NOMO-1 treated with dmso at 0.1 percent for 144 hours (cell line): Measurements from ENCODE around the gene CCDC28A.

Experiments
- DNase-seq: peaks from one replicate; lab custom pipeline; 2025; ENCODE audit not compliant: unreplicated experiment; lab: John Stamatoyannopoulos, UW

CCDC28A gene

DNA sequence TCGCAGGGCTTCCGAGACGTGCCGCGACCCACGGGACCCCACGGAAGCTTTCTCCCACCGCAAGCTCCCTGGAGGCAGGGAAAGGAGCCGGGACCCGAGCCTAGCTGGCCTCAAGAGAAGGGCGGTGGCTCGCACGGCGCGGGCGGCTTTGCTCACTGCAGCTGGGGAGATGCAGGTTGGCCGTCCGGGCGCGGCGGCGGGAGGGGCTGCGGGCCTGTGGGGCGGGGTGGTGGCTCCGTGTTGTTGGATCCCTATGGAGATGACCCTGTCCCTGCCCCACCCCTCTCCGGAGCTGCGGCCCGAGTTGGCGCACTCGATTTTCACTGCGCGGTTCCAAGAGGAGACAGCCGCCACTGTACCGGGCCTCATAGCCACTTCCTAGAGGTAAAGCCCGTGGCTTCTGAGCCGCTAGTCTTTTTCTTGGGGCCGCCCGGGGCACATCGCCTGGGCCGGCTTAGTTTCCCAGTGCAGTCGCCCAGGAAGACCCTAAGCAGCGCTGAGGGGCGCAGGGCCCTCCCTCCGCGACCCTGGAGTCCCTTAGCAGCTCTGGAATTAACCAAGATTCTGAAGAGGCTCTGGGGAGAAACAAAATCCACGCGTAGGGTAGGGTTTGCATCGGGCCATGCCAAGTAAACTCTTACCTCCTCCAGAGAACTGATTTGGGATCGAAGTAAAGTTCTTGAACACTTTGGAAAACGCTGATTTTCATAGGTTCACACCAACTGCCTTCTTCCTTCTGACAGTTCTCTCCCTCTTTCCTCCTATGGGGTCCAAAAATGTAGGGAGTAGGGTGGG is 22.4 kb downstream of the CCDC28A start, which contains the start of gene ECT2L:
ECT2L (plus strand) TSS at position 279 of the 795 bp plus-strand sequence. CDS start 17,188 bp downstream, outside the sequence.
- DNase-seq: no peak

DNA sequence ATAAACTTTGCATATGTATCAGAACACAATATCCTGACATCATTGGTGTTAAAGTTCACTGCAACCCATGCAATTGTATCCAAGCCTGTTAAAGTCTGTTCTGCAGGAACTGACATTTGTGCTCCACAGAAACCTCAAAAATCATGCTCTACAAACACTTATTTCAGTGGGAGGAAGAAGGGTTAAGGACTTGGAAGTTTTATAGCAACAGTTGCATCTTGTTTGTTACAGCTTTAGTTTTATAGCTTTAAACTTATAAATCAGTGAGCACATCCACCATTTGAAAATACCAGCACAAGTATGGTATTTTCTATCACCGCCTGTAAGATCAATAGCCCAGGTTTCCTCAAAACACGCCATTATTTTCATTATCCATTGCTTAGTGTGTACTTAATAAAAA is 23.2 kb downstream of the CCDC28A start:
- no peak for DNase-seq

DNA sequence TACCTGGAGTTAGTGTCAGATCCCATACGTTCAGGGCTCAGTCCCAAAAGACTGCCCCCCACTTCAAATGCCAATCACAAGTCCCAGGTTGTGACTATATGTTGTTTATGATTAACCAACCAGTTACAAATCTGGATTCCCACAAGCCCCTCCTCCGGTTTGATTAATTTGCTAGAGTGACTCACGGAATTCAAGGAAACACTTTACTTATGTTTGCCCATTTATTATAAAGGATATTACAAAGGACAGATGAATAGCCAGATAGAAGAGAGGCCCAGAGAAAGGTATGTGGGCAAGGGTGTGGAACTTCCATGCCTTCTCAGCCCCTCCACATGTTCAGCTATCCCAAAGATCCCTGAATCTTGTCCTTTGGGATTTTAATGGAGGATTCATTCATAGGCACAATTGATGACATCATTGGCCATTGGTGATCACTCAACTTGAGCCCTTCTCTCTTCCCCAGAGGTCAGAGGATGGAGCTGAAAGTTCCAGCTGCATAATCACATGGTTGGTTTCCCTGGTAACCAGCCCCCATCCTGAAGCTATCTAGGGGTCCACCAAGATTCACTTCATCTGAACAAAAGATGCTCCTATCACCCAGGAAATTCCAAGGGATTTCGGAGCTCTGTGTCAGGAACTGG is 24.4 kb downstream of the CCDC28A start:
- DNase-seq: no peak

GRCh38 chr6:138800377-138801150 is 27.0 kb downstream of the CCDC28A start:
- no peak for DNase-seq

DNA sequence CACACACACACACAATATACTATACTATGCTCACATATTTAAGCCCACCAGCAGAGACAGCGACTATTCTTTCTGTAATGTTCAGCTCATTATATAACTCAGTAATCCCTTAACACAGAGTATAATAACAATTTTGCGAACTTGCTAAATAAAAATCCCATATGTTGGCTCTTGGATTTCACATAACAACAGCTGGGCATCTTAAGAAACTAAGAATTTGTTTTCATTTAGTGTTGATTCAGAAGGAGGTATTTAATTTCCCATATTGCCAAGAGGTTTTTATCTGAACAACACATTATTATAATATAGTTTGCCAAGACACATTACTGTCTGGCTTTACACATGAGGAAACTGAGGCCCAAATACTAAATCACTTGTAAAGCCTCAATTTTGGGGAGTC is 29.8 kb downstream of the CCDC28A start:
- DNase-seq: no peak

- DNase-seq: no peak
Observed at GRCh38 chr6:138803861-138804260, 30.3 kb downstream of the CCDC28A start.

GRCh38 chr6:138805016-138805765 is 31.6 kb downstream of the CCDC28A start:
- DNase-seq: no peak

DNA sequence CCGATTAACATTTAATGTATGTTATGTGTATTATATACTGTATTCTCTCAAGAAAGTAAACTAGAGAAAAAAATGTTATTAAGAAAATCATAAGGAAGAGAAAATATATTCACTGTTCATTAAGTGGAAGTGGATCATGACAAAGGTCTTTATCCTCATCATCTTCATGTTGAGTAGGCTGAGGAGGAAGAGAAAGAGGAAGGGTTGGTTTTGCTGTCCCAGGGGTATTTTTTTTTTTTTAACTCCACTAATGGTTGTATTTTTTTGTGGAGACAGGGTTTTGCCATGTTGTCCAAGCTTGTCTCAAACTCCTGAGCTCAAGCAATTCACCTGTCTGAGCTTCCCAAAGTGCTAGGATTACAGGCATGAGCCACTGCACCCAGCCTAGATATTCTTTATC is 33.3 kb downstream of the CCDC28A start:
- no peak for DNase-seq

GRCh38 chr6:138809677-138810076 is 36.1 kb downstream of the CCDC28A start:
- no peak for DNase-seq

DNA sequence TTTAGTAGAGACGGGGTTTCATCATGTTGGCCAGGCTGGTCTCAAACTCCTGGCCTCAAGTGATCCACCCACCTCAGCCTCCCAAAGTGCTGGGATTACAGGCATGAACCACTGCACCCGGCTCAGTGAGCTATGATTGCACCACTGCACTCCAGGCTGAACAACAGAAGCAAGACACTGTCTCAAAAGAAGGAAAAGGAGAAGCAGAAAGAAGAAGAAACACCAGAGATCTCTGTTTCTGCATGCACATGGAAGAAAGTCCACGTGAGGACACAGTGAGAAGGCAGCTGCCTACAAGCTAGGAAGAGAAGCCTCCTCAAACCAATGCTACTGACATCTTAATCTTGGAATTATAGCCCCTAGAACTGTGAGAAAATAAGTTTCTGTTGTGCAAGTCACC is 38.3 kb downstream of the CCDC28A start:
- DNase-seq: peak; percentile 43

- no peak for DNase-seq
Observed at GRCh38 chr6:138814179-138814834, 40.7 kb downstream of the CCDC28A start.

GRCh38 chr6:138815221-138815620 is 41.7 kb downstream of the CCDC28A start:
- no peak for DNase-seq

DNA sequence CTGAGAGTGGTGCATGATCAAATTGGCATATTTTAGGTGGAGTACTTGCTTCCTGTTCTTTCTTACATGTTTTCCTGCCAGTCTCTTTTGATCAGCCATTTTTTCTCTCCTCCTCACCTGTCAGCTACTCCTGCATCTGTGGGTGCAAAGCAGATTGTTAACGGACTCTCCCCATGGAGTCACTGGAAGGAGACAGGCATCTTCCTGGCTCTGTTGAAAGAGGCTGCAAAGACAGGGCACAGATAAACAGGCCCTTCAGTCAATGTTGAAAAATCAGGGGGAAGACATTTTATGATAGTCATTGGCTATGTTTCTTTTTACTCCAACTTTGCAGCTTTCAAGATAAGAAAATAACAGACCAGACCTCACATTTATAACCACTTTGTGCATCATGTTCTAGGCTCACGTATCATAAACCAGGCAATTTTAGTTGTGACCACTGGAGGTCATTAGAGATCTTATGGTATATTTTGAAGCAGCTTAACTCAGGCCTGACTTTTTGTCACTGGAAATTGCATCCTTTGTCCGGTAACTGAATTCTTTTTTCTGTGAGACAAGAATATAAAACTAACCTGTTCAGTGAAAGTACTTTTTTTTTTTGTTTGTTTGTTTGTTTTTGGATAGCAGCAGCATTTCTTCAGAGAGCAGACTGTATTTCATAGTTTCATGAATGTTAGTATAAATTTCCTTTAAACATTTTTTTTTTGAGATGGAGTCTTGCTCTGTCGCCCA is 42.4 kb downstream of the CCDC28A start:
- peak; percentile 45 for DNase-seq

DNA sequence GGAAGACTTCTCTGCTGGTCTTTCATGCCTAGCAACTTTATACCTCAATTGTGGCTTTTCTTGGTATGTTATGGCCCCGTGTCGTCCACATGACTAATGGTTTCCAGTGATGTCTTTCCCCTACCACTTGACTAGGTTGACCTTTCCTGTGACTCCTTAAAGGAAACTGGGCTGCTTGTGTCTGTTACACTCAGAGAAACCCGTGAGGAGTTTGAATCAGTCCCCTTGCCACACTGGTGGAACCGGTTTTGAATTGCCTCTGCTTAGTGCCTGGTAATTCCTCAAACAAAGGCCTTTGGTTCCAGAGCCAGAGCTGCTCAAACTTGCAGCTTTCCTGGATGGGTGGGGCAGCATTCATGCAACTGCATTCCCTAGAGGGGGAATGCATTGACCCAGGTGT is 44.2 kb downstream of the CCDC28A start:
- DNase-seq: no peak

GRCh38 chr6:138818496-138819194 is 45.1 kb downstream of the CCDC28A start:
- DNase-seq: no peak

GRCh38 chr6:138821519-138821918 is 48.0 kb downstream of the CCDC28A start:
- DNase-seq: no peak

- DNase-seq: no peak
Observed at GRCh38 chr6:138824482-138825144, 51.0 kb downstream of the CCDC28A start.

DNA sequence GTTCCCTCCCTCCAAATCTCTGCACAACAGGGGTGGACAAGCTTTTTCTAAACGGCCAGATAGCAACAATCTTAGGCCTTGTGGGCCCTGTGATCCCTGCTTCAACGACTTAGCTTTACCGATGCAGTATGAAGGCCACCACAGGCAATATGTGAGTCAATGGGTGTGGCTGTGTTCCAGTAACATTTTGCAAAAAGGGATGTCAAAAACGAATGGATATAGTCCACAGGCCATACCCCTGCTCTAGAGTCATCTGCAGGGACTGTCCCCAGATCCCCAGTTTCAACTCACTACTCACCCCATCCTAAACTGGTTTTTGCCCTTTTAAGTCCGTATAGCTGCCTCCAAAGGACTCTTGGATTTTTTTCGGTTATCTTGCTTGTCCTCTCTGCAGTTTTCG is 56.7 kb downstream of the CCDC28A start:
- no peak for DNase-seq

DNA sequence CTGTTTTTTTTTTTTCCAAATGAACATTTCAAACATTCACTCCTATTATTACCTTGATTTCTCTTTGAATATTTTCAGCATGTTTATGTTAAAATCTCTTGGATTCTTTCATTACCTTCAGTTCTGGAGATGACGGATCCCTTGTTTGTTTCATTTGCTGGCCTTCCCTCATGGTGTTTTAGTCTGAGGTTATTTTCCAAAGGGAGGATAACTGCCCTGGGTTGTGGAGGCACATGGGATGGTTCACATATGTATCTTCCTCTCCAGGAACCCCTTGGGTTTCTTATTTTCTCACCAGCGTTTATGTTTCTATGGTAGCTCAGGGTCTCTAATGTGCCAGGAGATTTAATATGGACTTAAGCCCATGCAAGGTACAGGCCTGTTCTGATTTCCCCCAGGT is 58.6 kb downstream of the CCDC28A start:
- DNase-seq: no peak
